Right lobe of liver (tissue), 6 donors: Measurements from ENCODE around the gene MYO5B. TPM values are rescaled to one million over a fixed set of nuclear protein-coding genes. Genes with fewer than 3 reads are reported as not detected.

Experiments
- ATAC-seq, 4 donors: fragments of 200-7000 bp; cut with Tn5 transposase; one replicate each; pipeline ENCODE4 v1.9.1; 2020; ENCODE audit warnings: mild to moderate bottlenecking in 4 of 4, moderate library complexity in 4 of 4
- DNase-seq, 3 donors: peaks; one replicate each; pipeline ENCODE4 v3.0.0-alpha.2; 2020
- H3K27ac ChIP-seq, 3 donors: fragments of 200-600 bp; one replicate each; pipeline ENCODE4 v1.8.0; 2022
- H3K27me3 ChIP-seq, 2 donors: fragments of 200-600 bp; one replicate each; pipeline ENCODE4 v1.8.0; 2022
- H3K36me3 ChIP-seq, 4 donors: fragments of 200-600 bp; sonication (generic) in 1 of 4; one replicate each; pipeline versions ENCODE4 v1.5.1 to v1.8.0; 2017 to 2022; ENCODE audit warnings: control low read depth in 1 of 4
- H3K4me1 ChIP-seq, 4 donors: fragments of 200-600 bp; sonication (generic) in 1 of 4; one replicate each; pipeline versions ENCODE4 v1.5.1 to v1.8.0; 2017 to 2022; ENCODE audit warnings: control low read depth in 1 of 4
- H3K4me3 ChIP-seq, 3 donors: fragments of 200-600 bp; one replicate each; pipeline ENCODE4 v1.8.0; 2022
- H3K9me3 ChIP-seq, 4 donors: fragments of 200-600 bp; sonication (generic) in 1 of 4; one replicate each; pipeline versions ENCODE4 v1.5.1 to v1.8.0; 2017 to 2022; ENCODE audit warnings: control low read depth in 1 of 4
- POLR2A ChIP-seq: fragments of 450-650 bp; IDR thresholded peaks from one replicate; pipeline ENCODE4 v1.6.1; 2017; ENCODE audit warnings: antibody characterized with exemption, mild to moderate bottlenecking
- WGBS: methylation state at CpG from one replicate; pipeline ENCODE4 v1.1.6; 2018; ENCODE audit warnings: low coverage, low lambda C conversion rate; ENCODE audit not compliant: insufficient coverage; ENCODE audit errors: missing lambda C conversion rate; 5-methylcytosine and 5-hydroxymethylcytosine counted together
- intact Hi-C, 2 donors: fragments of 100-400 bp; cut with DNase I; formaldehyde crosslinking; loops; one replicate each; pipeline versions ENCODE4 v1.11.2 to v1.14.1; 2022
- total RNA-seq, 6 experiments: library from RNA; depleted of rRNA in 2 of 6; stranded (reverse); fragments of >200 nt in 2 of 6; fragmentation: NEBNext Ultra II Directional in 3 of 6; extraction: Animal tissue kit (Norgen Biotek cat#: 25700) in 3 of 6; gene quantifications; one replicate each; pipeline versions ENCODE4 v1.1.0 to v1.2.4, GENCODE V29; 2016 to 2023
- TF ChIP-seq, protein P1 (sequence below), 4 donors: fragments of 200-600 bp in 3 of 4; fragments of 450-650 bp in 1 of 4; IDR thresholded peaks; one replicate each; pipeline versions ENCODE4 v1.5.1 to v1.8.0; 2016 to 2022; ENCODE audit warnings: antibody characterized with exemption in 4 of 4, mild to moderate bottlenecking in 2 of 4
- donor health status: DM: no; HTN: yes; CAD: no.
- donor health status: DM: no; HTN: no; CAD: no.
- donor health status: DM: no; HTN: no; CAD: no.
- donor health status: DM: no; HTN: yes; CAD: no.
- donor health status: DM: no; HTN: yes; CAD: no.

The MYO5B gene
- total RNA-seq, 6 experiments from 2014 or later = 13.4 to 25.1 (median 16.6) TPM

DNA sequence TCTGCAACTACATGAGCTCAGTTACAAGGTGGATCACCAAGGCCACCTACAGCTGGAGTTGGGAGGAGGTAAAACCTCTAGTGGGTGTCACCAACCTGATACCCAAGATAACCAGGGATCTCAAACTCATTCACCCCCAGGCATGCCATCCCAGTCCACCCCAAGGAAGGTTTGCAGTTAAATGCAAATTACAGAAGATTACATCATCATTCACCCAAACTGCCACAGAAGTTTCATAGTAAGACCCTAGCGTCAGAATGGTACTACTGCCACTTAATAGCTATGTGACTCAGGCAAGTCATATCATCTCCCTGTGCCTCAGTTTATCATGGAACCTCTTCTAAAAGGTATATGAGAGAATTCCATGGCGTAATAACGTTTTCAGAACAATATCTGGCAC, 111.2 kb downstream of the MYO5B start:
- no peak for DNase-seq
- Histone ChIP-seq H3K4me3 (no peak overlapping the region), H3K27ac (no peak overlapping the region), H3K36me3 (no peaks in the 10 kb centered on the region), H3K9me3 (no peaks in the 10 kb centered on the region), H3K27me3 (no peaks in the 10 kb centered on the region), H3K4me1 (peaks cover 0 to 10% (median 3%) of the 10 kb centered on the region in 4 donors)
- TF ChIP-seq, protein P1, sequence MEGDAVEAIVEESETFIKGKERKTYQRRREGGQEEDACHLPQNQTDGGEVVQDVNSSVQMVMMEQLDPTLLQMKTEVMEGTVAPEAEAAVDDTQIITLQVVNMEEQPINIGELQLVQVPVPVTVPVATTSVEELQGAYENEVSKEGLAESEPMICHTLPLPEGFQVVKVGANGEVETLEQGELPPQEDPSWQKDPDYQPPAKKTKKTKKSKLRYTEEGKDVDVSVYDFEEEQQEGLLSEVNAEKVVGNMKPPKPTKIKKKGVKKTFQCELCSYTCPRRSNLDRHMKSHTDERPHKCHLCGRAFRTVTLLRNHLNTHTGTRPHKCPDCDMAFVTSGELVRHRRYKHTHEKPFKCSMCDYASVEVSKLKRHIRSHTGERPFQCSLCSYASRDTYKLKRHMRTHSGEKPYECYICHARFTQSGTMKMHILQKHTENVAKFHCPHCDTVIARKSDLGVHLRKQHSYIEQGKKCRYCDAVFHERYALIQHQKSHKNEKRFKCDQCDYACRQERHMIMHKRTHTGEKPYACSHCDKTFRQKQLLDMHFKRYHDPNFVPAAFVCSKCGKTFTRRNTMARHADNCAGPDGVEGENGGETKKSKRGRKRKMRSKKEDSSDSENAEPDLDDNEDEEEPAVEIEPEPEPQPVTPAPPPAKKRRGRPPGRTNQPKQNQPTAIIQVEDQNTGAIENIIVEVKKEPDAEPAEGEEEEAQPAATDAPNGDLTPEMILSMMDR (IDR thresholded peaks at IDR 0.05) = no peak
- TF ChIP-seq POLR2A = no peak
- intact Hi-C loops = no loop called here
- ATAC-seq = no peak
- 63% methylated on average over 3 of the region's 3 CpGs for WGBS

DNA sequence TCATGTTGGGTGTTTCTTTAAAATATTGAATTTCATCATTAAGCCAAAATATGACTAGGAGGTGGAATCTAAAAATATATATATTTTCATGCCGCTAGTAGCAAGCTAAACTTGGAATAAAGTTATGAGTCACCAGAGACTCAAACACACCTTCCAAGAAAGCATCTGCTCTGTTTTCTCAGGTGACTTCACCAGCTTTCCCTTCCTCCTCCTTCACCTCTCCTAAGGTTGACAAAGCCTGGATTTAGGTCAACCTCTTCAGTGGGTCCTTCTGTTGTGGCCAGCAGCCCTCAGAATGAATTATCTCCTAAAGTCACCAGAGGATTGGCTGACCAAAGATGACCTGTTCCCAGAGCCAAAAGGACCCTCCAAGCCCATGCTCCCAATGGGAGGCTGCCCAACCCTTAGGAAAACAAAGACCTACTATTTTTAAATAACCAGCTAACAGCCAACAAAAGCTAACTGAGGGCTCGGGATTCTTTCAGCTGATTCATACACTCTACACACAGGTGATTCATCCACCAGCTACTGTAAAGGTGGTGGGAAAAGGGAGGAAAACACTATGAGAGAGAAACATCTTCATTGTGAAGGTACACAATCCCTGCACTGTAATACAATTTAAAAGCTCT, 113.9 kb downstream of the MYO5B start:
- Histone ChIP-seq H3K9me3 (no peaks in the 10 kb centered on the region), H3K4me1 (peaks cover 0 to 10% (median 3%) of the 10 kb centered on the region in 4 donors), H3K27me3 (no peaks in the 10 kb centered on the region), H3K27ac (no peak overlapping the region), H3K36me3 (no peaks in the 10 kb centered on the region), H3K4me3 (no peak overlapping the region)
- intact Hi-C loops = no loop called here
- 56% methylated on average over 2 of the region's 2 CpGs for whole genome bisulfite sequencing
- ATAC-seq (no peak), DNase-seq (no peak)
- no peak for TF ChIP-seq POLR2A
- TF ChIP-seq, protein P1 (IDR thresholded peaks at IDR 0.05) = no peak

DNA sequence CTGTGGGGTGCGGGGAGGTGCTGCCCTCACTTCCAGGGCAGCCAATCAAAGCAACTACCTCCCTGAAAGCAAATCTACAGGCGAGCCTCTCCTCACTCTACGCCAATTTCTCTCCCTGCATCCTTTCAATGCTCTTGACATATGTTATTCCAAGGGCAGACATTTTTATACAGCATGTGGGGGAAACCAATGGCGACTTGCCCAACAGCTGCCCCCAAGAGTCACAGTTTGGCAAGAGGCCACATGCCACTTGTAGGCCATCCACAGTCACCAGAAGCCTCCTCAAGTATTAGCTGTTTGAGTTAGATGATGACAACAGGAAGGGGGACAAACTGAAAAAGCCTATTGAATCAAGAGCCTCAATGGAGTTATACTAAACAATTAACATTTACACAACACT, 114.6 kb downstream of the MYO5B start:
- no peak overlapping the region for H3K4me3 ChIP-seq
- TF ChIP-seq POLR2A = no peak
- TF ChIP-seq, protein P1 (IDR thresholded peaks at IDR 0.05) = no peak
- WGBS = 83% methylated on average over 1 of the region's 4 CpGs
- intact Hi-C loops = no loop called here
- H3K36me3 ChIP-seq = no peaks in the 10 kb centered on the region
- H3K27me3 ChIP-seq = no peaks in the 10 kb centered on the region
- DNase-seq (no peak), ATAC-seq (no peak)
- H3K9me3 ChIP-seq = no peaks in the 10 kb centered on the region
- H3K27ac ChIP-seq = no peak overlapping the region
- peaks cover 0 to 10% (median 3%) of the 10 kb centered on the region in 4 donors for H3K4me1 ChIP-seq

DNA sequence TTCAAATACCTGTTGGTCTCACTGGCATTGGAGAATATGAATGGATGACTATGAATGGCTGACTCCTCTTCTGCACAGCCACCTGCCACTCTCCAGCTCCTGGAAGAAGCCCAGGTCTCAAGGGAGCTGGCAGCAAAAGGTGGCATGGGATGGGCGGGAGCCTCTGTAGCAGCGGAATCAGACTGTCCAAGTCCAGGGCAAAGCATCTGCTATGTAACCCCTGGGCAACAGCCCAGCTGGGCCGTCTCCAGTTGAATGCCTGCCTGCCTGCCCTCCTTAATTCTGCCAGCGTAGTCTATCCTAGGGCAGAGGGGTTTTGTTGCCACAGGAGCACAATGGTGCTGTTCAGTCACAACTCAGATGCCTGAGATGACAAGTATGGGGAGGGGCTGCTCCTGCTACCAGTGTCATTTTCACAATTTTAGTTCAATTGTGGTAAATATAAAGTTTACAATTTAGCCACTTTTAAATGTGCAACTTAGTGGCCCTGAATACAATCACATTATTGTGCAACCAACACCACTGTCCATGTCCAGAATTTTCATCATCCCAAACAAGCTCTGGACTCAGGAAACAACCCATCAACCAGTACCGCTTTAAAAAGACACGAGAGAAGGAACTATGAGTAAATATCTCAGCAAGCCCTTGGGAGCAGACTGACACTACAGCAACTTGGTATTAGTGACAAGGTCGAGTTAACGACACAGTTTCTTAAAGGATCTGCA, 115.2 kb downstream of the MYO5B start:
- peak; percentile 97 to 98 (median 98) for ATAC-seq
- no peak overlapping the region for H3K27ac ChIP-seq
- TF ChIP-seq, protein P1 (IDR thresholded peaks at IDR 0.05) = no peak
- TF ChIP-seq POLR2A = no peak
- WGBS = 46% methylated on average over 7 of the region's 8 CpGs
- no peaks in the 10 kb centered on the region for H3K9me3 ChIP-seq
- no peaks in the 10 kb centered on the region for H3K27me3 ChIP-seq
- peak; percentile 85 to 96 (median 92) for DNase-seq
- peaks cover 0 to 10% (median 3%) of the 10 kb centered on the region in 4 donors for H3K4me1 ChIP-seq
- no peak overlapping the region for H3K4me3 ChIP-seq
- intact Hi-C loops = no loop called here
- H3K36me3 ChIP-seq = no peaks in the 10 kb centered on the region
